K562 (cell line): Measurements from ENCODE around the gene CD55. TPM values are rescaled to one million over a fixed set of nuclear protein-coding genes. Genes with fewer than 3 reads are reported as not detected.

Experiments
- ADNP ChIP-seq: fragments of 200-800 bp; sonication (Bioruptor generic); IDR thresholded peaks from 2 replicates; pipeline ENCODE4 v1.6.1; 2016; ENCODE audit warnings: missing genetic modification characterization, missing compliant biosample characterization
- CTCFL ChIP-seq: IDR thresholded peaks from 2 replicates; pipeline ENCODE4 v1.6.1; 2011; ENCODE audit warnings: borderline replicate concordance, low read depth, mild to moderate bottlenecking, moderate library complexity, low read length; ENCODE audit not compliant: insufficient read depth, poor library complexity, severe bottlenecking
- ELF2 ChIP-seq: fragments of 250-450 bp; sonication (Bioruptor Pico); IDR thresholded peaks from 2 replicates; pipeline ENCODE4 v1.5.0; 2021; ENCODE audit warnings: mild to moderate bottlenecking
- HSF4 ChIP-seq: fragments of 250-450 bp; sonication (Bioruptor Pico); IDR thresholded peaks from 2 replicates; pipeline ENCODE4 v2.1.2; 2022; ENCODE audit warnings: mild to moderate bottlenecking, moderate library complexity, borderline replicate concordance
- PCBP1 ChIP-seq: fragments of 200-400 bp; formaldehyde crosslinking; IDR thresholded peaks from 2 replicates; pipeline ENCODE4 v1.6.1; 2018; ENCODE audit warnings: mild to moderate bottlenecking, low read depth, low read length; ENCODE audit not compliant: poor library complexity, severe bottlenecking
- PCBP2 ChIP-seq: fragments of 200-400 bp; formaldehyde crosslinking; IDR thresholded peaks from 2 replicates; pipeline ENCODE4 v1.6.1; 2018; ENCODE audit warnings: low read length, low read depth, mild to moderate bottlenecking, moderate library complexity; ENCODE audit not compliant: poor library complexity, severe bottlenecking
- POLR2A ChIP-seq: fragments of 450-650 bp; conservative IDR thresholded peaks from 2 replicates; pipeline ENCODE4 v1.6.1; 2016
- POLR2H ChIP-seq: IDR thresholded peaks from 2 replicates; pipeline ENCODE4 v1.6.1; 2016; ENCODE audit warnings: missing genetic modification characterization, low read depth, mild to moderate bottlenecking, control low read depth, missing compliant biosample characterization, moderate library complexity
- THRB ChIP-seq: fragments of 450-650 bp; formaldehyde crosslinking; conservative IDR thresholded peaks from 2 replicates; pipeline ENCODE4 v1.4.0; 2022; ENCODE audit warnings: mild to moderate bottlenecking, missing genetic modification characterization
- ZNF239 ChIP-seq: fragments of 250-450 bp; sonication (Bioruptor Pico); IDR thresholded peaks from 2 replicates; pipeline ENCODE4 v1.4.0; 2020; ENCODE audit warnings: mild to moderate bottlenecking
- ZNF592 ChIP-seq: fragments of 450-650 bp; IDR thresholded peaks from 2 replicates; pipeline ENCODE4 v1.6.1; 2017; ENCODE audit warnings: antibody characterized with exemption, mild to moderate bottlenecking
- ZNF740 ChIP-seq, 3 experiments: fragments of 200-800 bp in 1 of 3; sonication (Bioruptor generic) in 1 of 3; sonication (generic) in 1 of 3; formaldehyde crosslinking in 1 of 3; IDR thresholded peaks; 2 replicates each; pipeline versions ENCODE4 v1.6.1 to v1.8.0; 2016 to 2022; ENCODE audit warnings: mild to moderate bottlenecking in 2 of 3, missing compliant biosample characterization in 2 of 3, missing genetic modification characterization in 2 of 3, missing genetic modification reagents in 1 of 3
- polyA plus RNA-seq, 8 experiments: library from polyadenylated mRNA; depleted of rRNA in 4 of 8; stranded (reverse) in 5 of 8; unstranded in 3 of 8; fragments of >200 nt; fragmentation: Nextera tagmentation in 2 of 8; fragmentation: Illumina TruSeq in 1 of 8; extraction: Ambion mirVana in 2 of 8; extraction: Trizol in 1 of 8; gene quantifications; 2 replicates each; pipeline versions ENCODE4 v1.2.1 to v1.2.3, GENCODE V29; 2011 to 2014; ENCODE audit warnings: inconsistent platforms in 1 of 8, missing spikeins in 1 of 8
- total RNA-seq, 7 experiments: library from RNA; depleted of rRNA in 6 of 7; stranded (reverse); fragments of >200 nt in 6 of 7; fragmentation: Illumina TruSeq in 2 of 7; extraction: Trizol in 2 of 7; gene quantifications; 2 replicates each; pipeline versions ENCODE4 v1.2.1 to v1.2.3, GENCODE V29; 2011 to 2021; ENCODE audit warnings: low replicate concordance in 1 of 7
- TF ChIP-seq, protein P1 (sequence below): sonication (generic); formaldehyde crosslinking; IDR thresholded peaks from 2 replicates; pipeline ENCODE4 v1.8.1; 2023; ENCODE audit warnings: mild to moderate bottlenecking, missing genetic modification reagents

The CD55 gene
- total and polyA plus RNA-seq, 9 of the 15 experiments (the other 6 are each of a cell fraction or from before 2014, with no cell fraction given) = 17.7 to 150 (median 97.0) TPM

GRCh38 chr1:207311888-207312603 lies 9.4 kb upstream of the CD55 start (continued):
- TF ChIP-seq, protein P1, sequence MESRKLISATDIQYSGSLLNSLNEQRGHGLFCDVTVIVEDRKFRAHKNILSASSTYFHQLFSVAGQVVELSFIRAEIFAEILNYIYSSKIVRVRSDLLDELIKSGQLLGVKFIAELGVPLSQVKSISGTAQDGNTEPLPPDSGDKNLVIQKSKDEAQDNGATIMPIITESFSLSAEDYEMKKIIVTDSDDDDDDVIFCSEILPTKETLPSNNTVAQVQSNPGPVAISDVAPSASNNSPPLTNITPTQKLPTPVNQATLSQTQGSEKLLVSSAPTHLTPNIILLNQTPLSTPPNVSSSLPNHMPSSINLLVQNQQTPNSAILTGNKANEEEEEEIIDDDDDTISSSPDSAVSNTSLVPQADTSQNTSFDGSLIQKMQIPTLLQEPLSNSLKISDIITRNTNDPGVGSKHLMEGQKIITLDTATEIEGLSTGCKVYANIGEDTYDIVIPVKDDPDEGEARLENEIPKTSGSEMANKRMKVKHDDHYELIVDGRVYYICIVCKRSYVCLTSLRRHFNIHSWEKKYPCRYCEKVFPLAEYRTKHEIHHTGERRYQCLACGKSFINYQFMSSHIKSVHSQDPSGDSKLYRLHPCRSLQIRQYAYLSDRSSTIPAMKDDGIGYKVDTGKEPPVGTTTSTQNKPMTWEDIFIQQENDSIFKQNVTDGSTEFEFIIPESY (CRISPR knock-in tag) = no peak
- TF ChIP-seq THRB (CRISPR knock-in tag) (peak; percentile 61; the same call in 1 of the 2 replicates), PCBP1 (no peak), POLR2A (no peak), ELF2 (CRISPR knock-in tag) (peak; percentile 79), CTCFL (no peak), POLR2H (no peak), HSF4 (peak; percentile 85; the same call in 1 of the 2 replicates), PCBP2 (no peak), ZNF740 (CRISPR knock-in tag; IDR thresholded peaks at IDR 0.05) (no peak), ZNF740 (tag; IDR thresholded peaks at IDR 0.05) (peak in 1 of 2 experiments; percentile 91; a peak in 2 of 4 replicates), ZNF592 (peak; percentile 97), ZNF239 (CRISPR knock-in tag) (peak; percentile 88), ADNP (tag) (no peak)
